Activated CD8-positive, alpha-beta T cell treated with anti-CD3 and anti-CD28 coated beads, Interleukin-2, amount 10 ng/mL, durations not matched to agents 7 days and 5 days (primary cell): ENCODE results near the gene IDUA. TPM values are rescaled to one million over a fixed set of nuclear protein-coding genes. Genes with fewer than 3 reads are reported as not detected.

Source experiments
- total RNA-seq, 2 experiments: library from RNA; stranded (reverse); gene quantifications; one replicate each; pipeline ENCODE4 v1.2.3, GENCODE V29; 2021

The IDUA gene
- total RNA-seq, 2 experiments from 2014 or later = 19.0 to 20.9 TPM

Other genes starting within 250 kb of the IDUA start
- under 1 TPM; 0.39 to 0.53 TPM for gene CPLX1, start 160.9 kb upstream of the IDUA start, total RNA-seq
- gene GAK, start 54.7 kb upstream of the IDUA start, total RNA-seq = 100 to 1,000 TPM; 155 to 163 TPM
- 10 to 100 TPM; 27.2 to 30.1 TPM for gene TMEM175, start 54.6 kb upstream of the IDUA start, total RNA-seq
- gene DGKQ, start 13.5 kb upstream of the IDUA start, total RNA-seq = 10 to 100 TPM; 15.9 to 16.2 TPM
- under 1 TPM in 1 of 2 experiments, not detected in 1; 0.45 TPM for gene SLC26A1, start 6.4 kb downstream of the IDUA start, total RNA-seq
- gene FGFRL1, start 24.6 kb downstream of the IDUA start, total RNA-seq = 10 to 100 TPM in 1 of 2 experiments, 1 to 10 TPM in 1; 8.1 to 10.1 TPM
- 1 to 10 TPM; 2.0 to 2.7 TPM for gene RNF212, start 126.5 kb downstream of the IDUA start, total RNA-seq
- 10 to 100 TPM; 14.7 to 14.9 TPM for gene SPON2, start 185.5 kb downstream of the IDUA start, total RNA-seq